H9 (cell line): ENCODE results near the gene DPH3. TPM values are rescaled to one million over a fixed set of nuclear protein-coding genes. Genes with fewer than 3 reads are reported as not detected.

ENCODE experiments used
- DNase-seq: peaks from one replicate; pipeline ENCODE4 v3.0.0-alpha.2; 2017
- H2AFZ ChIP-seq: one replicate; pipeline ENCODE4 v1.6.1; 2013; ENCODE audit warnings: mild to moderate bottlenecking, low read length, control low read depth, moderate library complexity
- H2AK5ac ChIP-seq: 2 replicates; pipeline ENCODE4 v1.6.1; 2013; ENCODE audit warnings: low read length, control low read depth, mixed read lengths; ENCODE audit not compliant: insufficient read length
- H2BK120ac ChIP-seq: one replicate; pipeline ENCODE4 v1.6.1; 2013; ENCODE audit warnings: low read depth, mild to moderate bottlenecking, low read length, control low read depth, inconsistent platforms; ENCODE audit not compliant: poor library complexity, severe bottlenecking
- H2BK12ac ChIP-seq: 2 replicates; pipeline ENCODE4 v1.6.1; 2013; ENCODE audit warnings: low read length, control low read depth, mixed read lengths, low read depth; ENCODE audit not compliant: insufficient read length
- H2BK15ac ChIP-seq: 2 replicates; pipeline ENCODE4 v1.6.1; 2013; ENCODE audit warnings: low read depth, low read length, control low read depth
- H2BK20ac ChIP-seq: one replicate; pipeline ENCODE4 v1.6.1; 2013; ENCODE audit warnings: low read depth, mild to moderate bottlenecking, low read length, control low read depth, inconsistent platforms; ENCODE audit not compliant: poor library complexity, severe bottlenecking
- H2BK5ac ChIP-seq: 2 replicates; pipeline ENCODE4 v1.6.1; 2013; ENCODE audit warnings: low read length, control low read depth, mixed read lengths; ENCODE audit not compliant: insufficient read length
- H3K14ac ChIP-seq: 2 replicates; pipeline ENCODE4 v1.6.1; 2013; ENCODE audit warnings: low read length, control low read depth; ENCODE audit not compliant: insufficient read depth
- H3K18ac ChIP-seq: 2 replicates; pipeline ENCODE4 v1.6.1; 2013; ENCODE audit warnings: low read depth, mild to moderate bottlenecking, mixed read lengths, low read length, control low read depth; ENCODE audit not compliant: insufficient read length
- H3K23ac ChIP-seq: 2 replicates; pipeline ENCODE4 v1.6.1; 2013; ENCODE audit warnings: low read length, control low read depth, mixed read lengths, low read depth; ENCODE audit not compliant: insufficient read length
- H3K23me2 ChIP-seq: 2 replicates; pipeline ENCODE4 v1.6.1; 2013; ENCODE audit warnings: low read depth, mild to moderate bottlenecking, mixed read lengths, low read length, control low read depth; ENCODE audit not compliant: insufficient read length, poor library complexity, severe bottlenecking
- H3K27ac ChIP-seq: 2 replicates; pipeline ENCODE4 v1.5.1; 2013; ENCODE audit warnings: low read length, control low read depth, mixed read lengths, low read depth; ENCODE audit not compliant: insufficient read length
- H3K27me3 ChIP-seq: 2 replicates; pipeline ENCODE4 v1.6.1; 2013; ENCODE audit warnings: low read length, control low read depth, inconsistent platforms; ENCODE audit not compliant: insufficient read depth
- H3K4ac ChIP-seq: 2 replicates; pipeline ENCODE4 v1.6.1; 2013; ENCODE audit warnings: low read depth, mild to moderate bottlenecking, control low read depth, inconsistent platforms, low read length, moderate library complexity
- H3K4me1 ChIP-seq: 2 replicates; pipeline ENCODE4 v1.6.1; 2013; ENCODE audit warnings: low read length, control low read depth, inconsistent platforms; ENCODE audit not compliant: insufficient read depth
- H3K4me2 ChIP-seq: 2 replicates; pipeline ENCODE4 v1.6.1; 2013; ENCODE audit warnings: low read length, control low read depth, mixed read lengths; ENCODE audit not compliant: insufficient read length, insufficient read depth
- H3K56ac ChIP-seq: 2 replicates; pipeline ENCODE4 v1.6.1; 2013; ENCODE audit warnings: low read depth, mild to moderate bottlenecking, mixed read lengths, low read length, control low read depth; ENCODE audit not compliant: insufficient read length
- H3K79me1 ChIP-seq: 2 replicates; pipeline ENCODE4 v1.6.1; 2013; ENCODE audit warnings: low read depth, mild to moderate bottlenecking, moderate library complexity, low read length, control low read depth, inconsistent platforms; ENCODE audit not compliant: insufficient read depth, poor library complexity, severe bottlenecking
- H3K79me2 ChIP-seq: 2 replicates; pipeline ENCODE4 v1.6.1; 2013; ENCODE audit warnings: low read length, control low read depth, inconsistent platforms; ENCODE audit not compliant: insufficient read depth
- H3K9ac ChIP-seq: 2 replicates; pipeline ENCODE4 v1.6.1; 2013; ENCODE audit warnings: low read length, control low read depth, mixed read lengths; ENCODE audit not compliant: insufficient read length; ENCODE audit errors: extremely low read depth
- H3K9me3 ChIP-seq: one replicate; pipeline ENCODE4 v1.6.1; 2013; ENCODE audit warnings: low read depth, low read length, inconsistent platforms; ENCODE audit not compliant: control insufficient read depth
- H3T11ph ChIP-seq: one replicate; pipeline ENCODE4 v1.6.1; 2013; ENCODE audit warnings: mild to moderate bottlenecking, low read length, control low read depth, inconsistent platforms
- H4K20me1 ChIP-seq: one replicate; pipeline ENCODE4 v1.6.1; 2013; ENCODE audit not compliant: control insufficient read depth, insufficient read length, insufficient read depth
- H4K5ac ChIP-seq: 2 replicates; pipeline ENCODE4 v1.6.1; 2013; ENCODE audit warnings: low read depth, mild to moderate bottlenecking, mixed read lengths, low read length, control low read depth; ENCODE audit not compliant: insufficient read length
- H4K8ac ChIP-seq: replicated peaks from 2 replicates; pipeline ENCODE4 v1.6.1; 2013; ENCODE audit warnings: low read length, control low read depth, mixed read lengths, low read depth; ENCODE audit not compliant: insufficient read length
- H4K91ac ChIP-seq: 2 replicates; pipeline ENCODE4 v1.6.1; 2013; ENCODE audit warnings: low read depth, mild to moderate bottlenecking, moderate library complexity, mixed read lengths, low read length, control low read depth; ENCODE audit not compliant: insufficient read length
- H3K27ac Mint-ChIP-seq, 3 experiments: 2 replicates in 2 of 3; 3 replicates in 1 of 3; pipeline ENCODE4 v1.8.0; 2020 to 2021; ENCODE audit warnings: mixed read lengths in 3 of 3, mild to moderate bottlenecking in 1 of 3, moderate library complexity in 1 of 3
- H3K27me3 Mint-ChIP-seq: 2 replicates; pipeline ENCODE4 v1.8.0; 2021; ENCODE audit warnings: low read depth, mild to moderate bottlenecking, moderate library complexity, mixed read lengths
- H3K36me3 Mint-ChIP-seq, 3 experiments: 2 replicates in 2 of 3; 3 replicates in 1 of 3; pipeline ENCODE4 v1.8.0; 2020 to 2021; ENCODE audit warnings: low read depth in 3 of 3, mixed read lengths in 3 of 3; ENCODE audit not compliant: insufficient read depth in 1 of 3
- H3K4me1 Mint-ChIP-seq, 2 experiments: 2 replicates each; pipeline ENCODE4 v1.8.0; 2020; ENCODE audit warnings: mixed read lengths in 2 of 2
- H3K4me3 Mint-ChIP-seq, 2 experiments: 2 replicates in 1 of 2; 3 replicates in 1 of 2; pipeline ENCODE4 v1.8.0; 2020 to 2021; ENCODE audit warnings: mild to moderate bottlenecking in 2 of 2, mixed read lengths in 2 of 2, moderate library complexity in 1 of 2
- H3K9me3 Mint-ChIP-seq, 2 experiments: 2 replicates in 1 of 2; 3 replicates in 1 of 2; pipeline ENCODE4 v1.8.0; 2020; ENCODE audit warnings: mild to moderate bottlenecking in 2 of 2, mixed read lengths in 2 of 2, moderate library complexity in 1 of 2
- WGBS: extraction: QIAGEN DNeasy Blood & Tissue Kit; methylation state at CpG from one replicate; pipeline ENCODE4 v1.1.7; 2013; ENCODE audit warnings: missing lambda C conversion rate, low lambda C conversion rate, mixed read lengths; ENCODE audit not compliant: insufficient read length; ENCODE audit errors: extremely low coverage; 5-methylcytosine and 5-hydroxymethylcytosine counted together
- total RNA-seq: library from RNA; stranded (reverse); gene quantifications from 2 replicates; pipeline ENCODE4 v1.2.1, GENCODE V29; 2021
- TF ChIP-seq, protein P1 (sequence below): fragments of 200-600 bp; sonication (generic); conservative IDR thresholded peaks from 3 replicates; pipeline ENCODE4 v1.8.0; 2021; ENCODE audit warnings: antibody characterized with exemption, mild to moderate bottlenecking

DPH3 gene
- total RNA-seq, 1 experiment from 2014 or later = 36.2 TPM

DNA sequence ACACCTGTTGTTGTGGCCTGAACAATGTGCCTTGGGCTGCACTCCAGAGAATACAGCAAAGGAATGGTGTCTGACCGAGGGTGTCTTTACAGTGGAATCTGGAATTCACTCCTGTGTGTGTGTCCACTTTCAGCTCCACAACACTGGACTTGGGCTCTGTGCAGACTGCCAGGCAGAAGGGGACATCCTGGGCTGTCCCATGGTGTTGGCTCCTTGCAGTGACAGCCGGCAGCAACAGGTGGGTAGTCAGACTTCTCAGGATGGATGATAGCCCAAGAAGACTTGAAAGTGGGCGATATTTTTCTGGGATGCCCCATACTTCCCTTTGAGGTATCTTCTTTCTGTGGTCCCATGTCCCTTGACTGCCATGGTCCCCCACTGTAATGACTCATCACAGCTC, 45.0 kb downstream of the DPH3 start:
- no peak overlapping the region for H3K18ac ChIP-seq
- H3K9me3 ChIP-seq = no peaks in the 10 kb centered on the region
- H3K14ac ChIP-seq = no peak overlapping the region
- H2BK20ac ChIP-seq = no peak overlapping the region
- H3K23me2 ChIP-seq = no peaks in the 10 kb centered on the region
- H2AK5ac ChIP-seq = no peak overlapping the region
- no peak overlapping the region for H3T11ph ChIP-seq
- no peaks in the 10 kb centered on the region; a peak in 1 of 7 replicates for H3K36me3 Mint-ChIP-seq
- H2BK12ac ChIP-seq = no peak overlapping the region
- H2BK15ac ChIP-seq = no peak overlapping the region
- no CpG with 5 or more reads among the region's 3 CpGs for WGBS
- no peaks in the 10 kb centered on the region for H3K79me1 ChIP-seq
- H2BK5ac ChIP-seq = no peak overlapping the region
- H4K8ac ChIP-seq = no peak overlapping the region
- H4K91ac ChIP-seq = no peak overlapping the region
- no peak overlapping the region for H3K23ac ChIP-seq
- no peaks in the 10 kb centered on the region for H3K4me1 ChIP-seq
- H3K9me3 Mint-ChIP-seq = no peaks in the 10 kb centered on the region
- H2BK120ac ChIP-seq = no peak overlapping the region
- no peaks in the 10 kb centered on the region for H3K4me1 Mint-ChIP-seq
- H3K27ac Mint-ChIP-seq = no peak overlapping the region
- no peaks in the 10 kb centered on the region for H3K27me3 ChIP-seq
- no peak overlapping the region for H3K4me2 ChIP-seq
- peaks cover 17% of the 10 kb centered on the region for H3K27me3 Mint-ChIP-seq
- no peak overlapping the region for H3K4me3 Mint-ChIP-seq
- no peak overlapping the region for H2AFZ ChIP-seq
- H3K79me2 ChIP-seq = no peaks in the 10 kb centered on the region
- no peak overlapping the region for H3K4ac ChIP-seq
- no peak overlapping the region for H3K9ac ChIP-seq
- TF ChIP-seq, protein P1, sequence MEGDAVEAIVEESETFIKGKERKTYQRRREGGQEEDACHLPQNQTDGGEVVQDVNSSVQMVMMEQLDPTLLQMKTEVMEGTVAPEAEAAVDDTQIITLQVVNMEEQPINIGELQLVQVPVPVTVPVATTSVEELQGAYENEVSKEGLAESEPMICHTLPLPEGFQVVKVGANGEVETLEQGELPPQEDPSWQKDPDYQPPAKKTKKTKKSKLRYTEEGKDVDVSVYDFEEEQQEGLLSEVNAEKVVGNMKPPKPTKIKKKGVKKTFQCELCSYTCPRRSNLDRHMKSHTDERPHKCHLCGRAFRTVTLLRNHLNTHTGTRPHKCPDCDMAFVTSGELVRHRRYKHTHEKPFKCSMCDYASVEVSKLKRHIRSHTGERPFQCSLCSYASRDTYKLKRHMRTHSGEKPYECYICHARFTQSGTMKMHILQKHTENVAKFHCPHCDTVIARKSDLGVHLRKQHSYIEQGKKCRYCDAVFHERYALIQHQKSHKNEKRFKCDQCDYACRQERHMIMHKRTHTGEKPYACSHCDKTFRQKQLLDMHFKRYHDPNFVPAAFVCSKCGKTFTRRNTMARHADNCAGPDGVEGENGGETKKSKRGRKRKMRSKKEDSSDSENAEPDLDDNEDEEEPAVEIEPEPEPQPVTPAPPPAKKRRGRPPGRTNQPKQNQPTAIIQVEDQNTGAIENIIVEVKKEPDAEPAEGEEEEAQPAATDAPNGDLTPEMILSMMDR = no peak
- no peak overlapping the region for H3K56ac ChIP-seq
- no peak for DNase-seq
- no peak overlapping the region for H4K5ac ChIP-seq
- H4K20me1 ChIP-seq = no peaks in the 10 kb centered on the region
- H3K27ac ChIP-seq = no peak overlapping the region
